GM21576 (cell line): ENCODE data around the gene CYGB.

ENCODE experiments used
- ATAC-seq: cut with Tn5 transposase; IDR thresholded peaks from one replicate; pipeline ENCODE4 v1.9.1; 2021; ENCODE audit warnings: mild to moderate bottlenecking, moderate library complexity; ENCODE audit not compliant: unreplicated experiment

CYGB gene

GRCh38 chr17:76537578-76538280 is at the start of gene CYGB:
Gene CYGB, minus strand, starts transcription at chr17:76537709. Its CDS starts 167 bp downstream, at chr17:76537542.
- ATAC-seq: no peak

GRCh38 chr17:76586741-76587487 is 49.4 kb upstream of the CYGB start:
- no peak for ATAC-seq

- no peak for ATAC-seq
These were observed 48.4 kb upstream of the CYGB start, which contains the start of gene ST6GALNAC2 for GRCh38 chr17:76585649-76586593. Gene ST6GALNAC2, minus strand, starts transcription at chr17:76585860. Its CDS starts 52 bp downstream, at chr17:76585808.

GRCh38 chr17:76585033-76585648 is 47.6 kb upstream of the CYGB start:
- no peak for ATAC-seq

GRCh38 chr17:76584427-76585032 is 47.0 kb upstream of the CYGB start:
- ATAC-seq: no peak

GRCh38 chr17:76582660-76583059 is 45.2 kb upstream of the CYGB start:
- no peak for ATAC-seq

- no peak for ATAC-seq
These were observed 44.0 kb upstream of the CYGB start for GRCh38 chr17:76581515-76581914.

- ATAC-seq: no peak
These were observed 41.8 kb upstream of the CYGB start for GRCh38 chr17:76579281-76579680.

GRCh38 chr17:76578376-76578775 is 40.9 kb upstream of the CYGB start:
- ATAC-seq: no peak

GRCh38 chr17:76577876-76578275 is 40.4 kb upstream of the CYGB start:
- ATAC-seq: no peak

- ATAC-seq: no peak
These were observed 38.7 kb upstream of the CYGB start for GRCh38 chr17:76576189-76576588.

GRCh38 chr17:76575570-76575969 is 38.1 kb upstream of the CYGB start:
- no peak for ATAC-seq

GRCh38 chr17:76574166-76574565 is 36.7 kb upstream of the CYGB start:
- no peak for ATAC-seq

- ATAC-seq: no peak
These were observed 35.6 kb upstream of the CYGB start for GRCh38 chr17:76573096-76573495.

GRCh38 chr17:76572201-76572910 is 34.8 kb upstream of the CYGB start:
- ATAC-seq: no peak

- no peak for ATAC-seq
These were observed 33.5 kb upstream of the CYGB start for GRCh38 chr17:76570877-76571471.

GRCh38 chr17:76570457-76570856 is 32.9 kb upstream of the CYGB start:
- ATAC-seq: no peak

- no peak for ATAC-seq
These were observed 32.2 kb upstream of the CYGB start for GRCh38 chr17:76569607-76570279.

GRCh38 chr17:76568811-76569221 is 31.3 kb upstream of the CYGB start:
- ATAC-seq: no peak
